Measurements from ENCODE around the gene NUPR1. TPM values are rescaled to one million over a fixed set of nuclear protein-coding genes. Genes with fewer than 3 reads are reported as not detected.

NUPR1 gene
- total and polyA plus RNA-seq, 2 of the 13 experiments (the other 11 are each of a cell fraction or from before 2014, with no cell fraction given) = 18.0 to 25.6 TPM

DNA sequence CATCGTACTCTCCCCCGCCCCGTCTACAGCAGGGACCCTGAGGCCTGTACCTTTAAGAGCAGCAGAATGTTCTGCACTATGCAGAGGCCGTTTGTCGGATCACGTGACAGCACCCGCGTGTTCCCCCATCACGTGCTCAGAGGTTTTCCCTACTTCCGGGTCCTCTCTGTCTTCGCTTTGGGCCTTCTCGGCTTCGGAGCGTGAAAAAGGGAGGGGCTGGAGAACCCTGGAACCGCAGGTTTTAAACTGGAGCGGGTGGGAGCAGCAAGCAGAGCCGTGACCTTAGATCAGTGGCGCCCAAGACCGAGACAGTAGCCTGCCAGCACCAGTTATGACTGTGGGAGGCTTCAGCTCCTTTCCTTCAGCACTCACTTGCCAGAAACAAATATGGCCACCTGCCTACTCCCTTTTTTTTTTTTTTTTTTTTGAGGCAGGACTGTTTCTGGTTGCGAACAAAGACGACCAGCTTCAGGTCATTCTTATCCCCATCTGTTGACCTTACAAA lies 46.8 kb downstream of the NUPR1 start, which contains the start of gene CLN3 (continued):
- TF ChIP-seq, protein P1, sequence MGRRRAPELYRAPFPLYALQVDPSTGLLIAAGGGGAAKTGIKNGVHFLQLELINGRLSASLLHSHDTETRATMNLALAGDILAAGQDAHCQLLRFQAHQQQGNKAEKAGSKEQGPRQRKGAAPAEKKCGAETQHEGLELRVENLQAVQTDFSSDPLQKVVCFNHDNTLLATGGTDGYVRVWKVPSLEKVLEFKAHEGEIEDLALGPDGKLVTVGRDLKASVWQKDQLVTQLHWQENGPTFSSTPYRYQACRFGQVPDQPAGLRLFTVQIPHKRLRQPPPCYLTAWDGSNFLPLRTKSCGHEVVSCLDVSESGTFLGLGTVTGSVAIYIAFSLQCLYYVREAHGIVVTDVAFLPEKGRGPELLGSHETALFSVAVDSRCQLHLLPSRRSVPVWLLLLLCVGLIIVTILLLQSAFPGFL (CRISPR knock-in tag; IDR thresholded peaks at IDR 0.05) = no peak
- TF ChIP-seq GABPB1 (CRISPR knock-in tag; IDR thresholded peaks at IDR 0.05) (peak; percentile 91), ZNF567 (CRISPR knock-in tag; IDR thresholded peaks at IDR 0.05; ENCODE audit: borderline replicate concordance) (no peak), ZNF546 (CRISPR knock-in tag; conservative IDR thresholded peaks at IDR 0.05) (no peak), TOPORS (CRISPR knock-in tag; IDR thresholded peaks at IDR 0.05) (0 out of 2 replicates have a peak, but pooled peaks have one; percentile 17), ZNF33A (CRISPR knock-in tag; IDR thresholded peaks at IDR 0.05; ENCODE audit: borderline replicate concordance) (peak; percentile 76; the same call in 1 of the 2 replicates), GTF2F1 (IDR thresholded peaks at IDR 0.05; ENCODE audit: low read length) (peak; percentile 96), MEIS1 (CRISPR knock-in tag; IDR thresholded peaks at IDR 0.05; ENCODE audit: borderline replicate concordance) (peak; percentile 70; the same call in 1 of the 2 replicates), KDM4B (CRISPR knock-in tag; IDR thresholded peaks at IDR 0.05) (no peak)
- TF ChIP-seq, protein P2, sequence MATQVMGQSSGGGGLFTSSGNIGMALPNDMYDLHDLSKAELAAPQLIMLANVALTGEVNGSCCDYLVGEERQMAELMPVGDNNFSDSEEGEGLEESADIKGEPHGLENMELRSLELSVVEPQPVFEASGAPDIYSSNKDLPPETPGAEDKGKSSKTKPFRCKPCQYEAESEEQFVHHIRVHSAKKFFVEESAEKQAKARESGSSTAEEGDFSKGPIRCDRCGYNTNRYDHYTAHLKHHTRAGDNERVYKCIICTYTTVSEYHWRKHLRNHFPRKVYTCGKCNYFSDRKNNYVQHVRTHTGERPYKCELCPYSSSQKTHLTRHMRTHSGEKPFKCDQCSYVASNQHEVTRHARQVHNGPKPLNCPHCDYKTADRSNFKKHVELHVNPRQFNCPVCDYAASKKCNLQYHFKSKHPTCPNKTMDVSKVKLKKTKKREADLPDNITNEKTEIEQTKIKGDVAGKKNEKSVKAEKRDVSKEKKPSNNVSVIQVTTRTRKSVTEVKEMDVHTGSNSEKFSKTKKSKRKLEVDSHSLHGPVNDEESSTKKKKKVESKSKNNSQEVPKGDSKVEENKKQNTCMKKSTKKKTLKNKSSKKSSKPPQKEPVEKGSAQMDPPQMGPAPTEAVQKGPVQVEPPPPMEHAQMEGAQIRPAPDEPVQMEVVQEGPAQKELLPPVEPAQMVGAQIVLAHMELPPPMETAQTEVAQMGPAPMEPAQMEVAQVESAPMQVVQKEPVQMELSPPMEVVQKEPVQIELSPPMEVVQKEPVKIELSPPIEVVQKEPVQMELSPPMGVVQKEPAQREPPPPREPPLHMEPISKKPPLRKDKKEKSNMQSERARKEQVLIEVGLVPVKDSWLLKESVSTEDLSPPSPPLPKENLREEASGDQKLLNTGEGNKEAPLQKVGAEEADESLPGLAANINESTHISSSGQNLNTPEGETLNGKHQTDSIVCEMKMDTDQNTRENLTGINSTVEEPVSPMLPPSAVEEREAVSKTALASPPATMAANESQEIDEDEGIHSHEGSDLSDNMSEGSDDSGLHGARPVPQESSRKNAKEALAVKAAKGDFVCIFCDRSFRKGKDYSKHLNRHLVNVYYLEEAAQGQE (IDR thresholded peaks at IDR 0.05; ENCODE audit: borderline replicate concordance in 1 of 2, low read depth in 1 of 2, low read length in 2 of 2) = 0 out of 4 replicates have a peak, but pooled peaks of 1 of the 2 experiments have one; percentile 6
- TF ChIP-seq, protein P3, sequence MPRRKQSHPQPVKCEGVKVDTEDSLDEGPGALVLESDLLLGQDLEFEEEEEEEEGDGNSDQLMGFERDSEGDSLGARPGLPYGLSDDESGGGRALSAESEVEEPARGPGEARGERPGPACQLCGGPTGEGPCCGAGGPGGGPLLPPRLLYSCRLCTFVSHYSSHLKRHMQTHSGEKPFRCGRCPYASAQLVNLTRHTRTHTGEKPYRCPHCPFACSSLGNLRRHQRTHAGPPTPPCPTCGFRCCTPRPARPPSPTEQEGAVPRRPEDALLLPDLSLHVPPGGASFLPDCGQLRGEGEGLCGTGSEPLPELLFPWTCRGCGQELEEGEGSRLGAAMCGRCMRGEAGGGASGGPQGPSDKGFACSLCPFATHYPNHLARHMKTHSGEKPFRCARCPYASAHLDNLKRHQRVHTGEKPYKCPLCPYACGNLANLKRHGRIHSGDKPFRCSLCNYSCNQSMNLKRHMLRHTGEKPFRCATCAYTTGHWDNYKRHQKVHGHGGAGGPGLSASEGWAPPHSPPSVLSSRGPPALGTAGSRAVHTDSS (CRISPR knock-in tag; conservative IDR thresholded peaks at IDR 0.05) = no peak
- TF ChIP-seq, protein P4, sequence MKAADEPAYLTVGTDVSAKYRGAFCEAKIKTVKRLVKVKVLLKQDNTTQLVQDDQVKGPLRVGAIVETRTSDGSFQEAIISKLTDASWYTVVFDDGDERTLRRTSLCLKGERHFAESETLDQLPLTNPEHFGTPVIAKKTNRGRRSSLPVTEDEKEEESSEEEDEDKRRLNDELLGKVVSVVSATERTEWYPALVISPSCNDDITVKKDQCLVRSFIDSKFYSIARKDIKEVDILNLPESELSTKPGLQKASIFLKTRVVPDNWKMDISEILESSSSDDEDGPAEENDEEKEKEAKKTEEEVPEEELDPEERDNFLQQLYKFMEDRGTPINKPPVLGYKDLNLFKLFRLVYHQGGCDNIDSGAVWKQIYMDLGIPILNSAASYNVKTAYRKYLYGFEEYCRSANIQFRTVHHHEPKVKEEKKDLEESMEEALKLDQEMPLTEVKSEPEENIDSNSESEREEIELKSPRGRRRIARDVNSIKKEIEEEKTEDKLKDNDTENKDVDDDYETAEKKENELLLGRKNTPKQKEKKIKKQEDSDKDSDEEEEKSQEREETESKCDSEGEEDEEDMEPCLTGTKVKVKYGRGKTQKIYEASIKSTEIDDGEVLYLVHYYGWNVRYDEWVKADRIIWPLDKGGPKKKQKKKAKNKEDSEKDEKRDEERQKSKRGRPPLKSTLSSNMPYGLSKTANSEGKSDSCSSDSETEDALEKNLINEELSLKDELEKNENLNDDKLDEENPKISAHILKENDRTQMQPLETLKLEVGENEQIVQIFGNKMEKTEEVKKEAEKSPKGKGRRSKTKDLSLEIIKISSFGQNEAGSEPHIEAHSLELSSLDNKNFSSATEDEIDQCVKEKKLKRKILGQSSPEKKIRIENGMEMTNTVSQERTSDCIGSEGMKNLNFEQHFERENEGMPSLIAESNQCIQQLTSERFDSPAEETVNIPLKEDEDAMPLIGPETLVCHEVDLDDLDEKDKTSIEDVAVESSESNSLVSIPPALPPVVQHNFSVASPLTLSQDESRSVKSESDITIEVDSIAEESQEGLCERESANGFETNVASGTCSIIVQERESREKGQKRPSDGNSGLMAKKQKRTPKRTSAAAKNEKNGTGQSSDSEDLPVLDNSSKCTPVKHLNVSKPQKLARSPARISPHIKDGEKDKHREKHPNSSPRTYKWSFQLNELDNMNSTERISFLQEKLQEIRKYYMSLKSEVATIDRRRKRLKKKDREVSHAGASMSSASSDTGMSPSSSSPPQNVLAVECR (CRISPR knock-in tag; IDR thresholded peaks at IDR 0.05; ENCODE audit: borderline replicate concordance) = peak; percentile 79; the same call in 1 of the 2 replicates
- TF ChIP-seq, protein P5, sequence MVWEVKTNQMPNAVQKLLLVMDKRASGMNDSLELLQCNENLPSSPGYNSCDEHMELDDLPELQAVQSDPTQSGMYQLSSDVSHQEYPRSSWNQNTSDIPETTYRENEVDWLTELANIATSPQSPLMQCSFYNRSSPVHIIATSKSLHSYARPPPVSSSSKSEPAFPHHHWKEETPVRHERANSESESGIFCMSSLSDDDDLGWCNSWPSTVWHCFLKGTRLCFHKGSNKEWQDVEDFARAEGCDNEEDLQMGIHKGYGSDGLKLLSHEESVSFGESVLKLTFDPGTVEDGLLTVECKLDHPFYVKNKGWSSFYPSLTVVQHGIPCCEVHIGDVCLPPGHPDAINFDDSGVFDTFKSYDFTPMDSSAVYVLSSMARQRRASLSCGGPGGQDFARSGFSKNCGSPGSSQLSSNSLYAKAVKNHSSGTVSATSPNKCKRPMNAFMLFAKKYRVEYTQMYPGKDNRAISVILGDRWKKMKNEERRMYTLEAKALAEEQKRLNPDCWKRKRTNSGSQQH (CRISPR knock-in tag; IDR thresholded peaks at IDR 0.05; ENCODE audit: low read depth) = no peak
- TF ChIP-seq, protein P6, sequence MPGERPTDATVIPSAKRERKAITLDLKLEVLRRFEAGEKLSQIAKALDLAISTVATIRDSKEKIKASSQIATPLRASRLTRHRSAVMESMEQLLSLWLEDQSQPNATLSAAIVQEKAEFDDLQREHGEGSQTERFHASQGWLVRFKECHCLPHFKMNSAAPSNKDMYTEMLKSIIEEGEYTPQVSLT (CRISPR knock-in tag; IDR thresholded peaks at IDR 0.05; ENCODE audit: borderline replicate concordance, low read depth) = no peak
